Endothelial cell (in vitro differentiated cells): ENCODE data around the gene GDA. TPM values are rescaled to one million over a fixed set of nuclear protein-coding genes. Genes with fewer than 3 reads are reported as not detected.

Experiments
- DNase-seq: peaks from one replicate; pipeline ENCODE4 v3.0.0; 2021; ENCODE audit warnings: low spot score
- H3K27ac Mint-ChIP-seq: one replicate; pipeline ENCODE4 v1.8.0; 2021; ENCODE audit warnings: mixed read lengths, inconsistent platforms; ENCODE audit not compliant: unreplicated experiment
- H3K27me3 Mint-ChIP-seq: one replicate; pipeline ENCODE4 v1.8.0; 2021; ENCODE audit warnings: mild to moderate bottlenecking, moderate library complexity, mixed read lengths, inconsistent platforms; ENCODE audit not compliant: unreplicated experiment
- H3K36me3 Mint-ChIP-seq: one replicate; pipeline ENCODE4 v1.8.0; 2021; ENCODE audit warnings: mild to moderate bottlenecking, low read depth, mixed read lengths, inconsistent platforms; ENCODE audit not compliant: unreplicated experiment
- H3K4me1 Mint-ChIP-seq: one replicate; pipeline ENCODE4 v1.8.0; 2021; ENCODE audit warnings: mild to moderate bottlenecking, mixed read lengths, inconsistent platforms; ENCODE audit not compliant: unreplicated experiment
- H3K4me3 Mint-ChIP-seq: one replicate; pipeline ENCODE4 v1.8.0; 2021; ENCODE audit warnings: mild to moderate bottlenecking, mixed read lengths, inconsistent platforms; ENCODE audit not compliant: unreplicated experiment
- H3K9me3 Mint-ChIP-seq: one replicate; pipeline ENCODE4 v1.8.0; 2021; ENCODE audit warnings: mixed read lengths, inconsistent platforms; ENCODE audit not compliant: unreplicated experiment
- CTCF ChIP-seq: fragments of 200-600 bp; sonication (generic); IDR thresholded peaks from one replicate; pipeline ENCODE4 v1.5.0; 2021; ENCODE audit warnings: antibody characterized with exemption; ENCODE audit not compliant: unreplicated experiment
- total RNA-seq: library from RNA; stranded (reverse); fragmentation: NEBNext Ultra II Directional; extraction: Animal tissue kit (Norgen Biotek cat#: 25700); gene quantifications from one replicate; pipeline ENCODE4 v1.2.1, GENCODE V29; 2021; ENCODE audit not compliant: unreplicated experiment

Gene GDA
- total RNA-seq, 1 donor from 2014 or later, result 0.23 TPM

- no peak for TF ChIP-seq CTCF
- H3K36me3 Mint-ChIP-seq, result no peaks in the 10 kb centered on the region
- no peak overlapping the region for H3K4me3 Mint-ChIP-seq
- peaks cover 1% of the 10 kb centered on the region for H3K27me3 Mint-ChIP-seq
- H3K27ac Mint-ChIP-seq, result no peak overlapping the region
- H3K9me3 Mint-ChIP-seq, result no peaks in the 10 kb centered on the region
- no peak for DNase-seq
- H3K4me1 Mint-ChIP-seq, result no peaks in the 10 kb centered on the region
Measured at GRCh38 chr9:72140586-72140985, 8.7 kb upstream of the GDA start.

GRCh38 chr9:72141484-72141883 lies 7.8 kb upstream of the GDA start:
- Mint-ChIP-seq H3K4me1 (no peaks in the 10 kb centered on the region), H3K4me3 (no peak overlapping the region), H3K36me3 (no peaks in the 10 kb centered on the region), H3K27me3 (peaks cover 1% of the 10 kb centered on the region), H3K9me3 (no peaks in the 10 kb centered on the region), H3K27ac (no peak overlapping the region)
- no peak for DNase-seq
- no peak for TF ChIP-seq CTCF

- Mint-ChIP-seq H3K27ac (no peak overlapping the region), H3K9me3 (no peaks in the 10 kb centered on the region), H3K4me1 (peaks cover 2% of the 10 kb centered on the region), H3K4me3 (no peak overlapping the region), H3K36me3 (no peaks in the 10 kb centered on the region), H3K27me3 (peaks cover 11% of the 10 kb centered on the region)
- no peak for TF ChIP-seq CTCF
- no peak for DNase-seq
Measured at GRCh38 chr9:72144756-72145492, 4.3 kb upstream of the GDA start.

- H3K36me3 Mint-ChIP-seq, result no peaks in the 10 kb centered on the region
- H3K4me1 Mint-ChIP-seq, result peaks cover 2% of the 10 kb centered on the region
- TF ChIP-seq CTCF, result no peak
- no peaks in the 10 kb centered on the region for H3K9me3 Mint-ChIP-seq
- DNase-seq, result no peak
- peaks cover 16% of the 10 kb centered on the region for H3K27me3 Mint-ChIP-seq
- H3K4me3 Mint-ChIP-seq, result no peak overlapping the region
- no peak overlapping the region for H3K27ac Mint-ChIP-seq
Measured at GRCh38 chr9:72145733-72146505, 3.3 kb upstream of the GDA start.

GRCh38 chr9:72147676-72148075 lies 1.6 kb upstream of the GDA start:
- H3K27ac Mint-ChIP-seq, result no peak overlapping the region
- no peaks in the 10 kb centered on the region for H3K9me3 Mint-ChIP-seq
- no peak overlapping the region for H3K4me3 Mint-ChIP-seq
- peaks cover 16% of the 10 kb centered on the region for H3K27me3 Mint-ChIP-seq
- H3K4me1 Mint-ChIP-seq, result peaks cover 2% of the 10 kb centered on the region
- DNase-seq, result no peak
- no peak for TF ChIP-seq CTCF
- H3K36me3 Mint-ChIP-seq, result no peaks in the 10 kb centered on the region
